Gastroesophageal sphincter (tissue), 4 donors: Measurements from ENCODE around the gene RASL11A. TPM values are rescaled to one million over a fixed set of nuclear protein-coding genes. Genes with fewer than 3 reads are reported as not detected.
A peak's percentile ranks its signal among the peaks of the same experiment; 100 is the strongest.
"Not testable (repeated sequence)": the region's sequence is repeated elsewhere in the genome, so short reads cannot be mapped to it uniquely, and the experiment has no call there.

ENCODE experiments used
- ATAC-seq: fragments of 150-250 bp; one replicate; pipeline ENCODE4 v1.9.1; 2016; ENCODE audit warnings: mild to moderate bottlenecking, moderate library complexity
- H3K27ac ChIP-seq, 4 donors: fragments of 200-600 bp; sonication (generic) in 3 of 4; 1 replicate in 3 of 4; 2 replicates in 1 of 4; pipeline ENCODE4 v1.5.1; 2016 to 2019
- H3K27me3 ChIP-seq: fragments of 200-600 bp; sonication (generic); one replicate; pipeline ENCODE4 v1.5.1; 2019
- H3K36me3 ChIP-seq, 2 donors: fragments of 200-600 bp; sonication (generic); one replicate each; pipeline ENCODE4 v1.5.1; 2019; ENCODE audit warnings: control low read depth in 1 of 2
- H3K4me1 ChIP-seq, 3 donors: fragments of 200-600 bp; sonication (generic); 1 replicate in 2 of 3; 2 replicates in 1 of 3; pipeline ENCODE4 v1.5.1; 2016 to 2019; ENCODE audit warnings: control low read depth in 2 of 3
- H3K4me3 ChIP-seq, 2 donors: fragments of 200-600 bp; sonication (generic); one replicate each; pipeline ENCODE4 v1.5.1; 2019; ENCODE audit warnings: mild to moderate bottlenecking in 1 of 2, moderate library complexity in 1 of 2
- H3K9me3 ChIP-seq, 3 donors: fragments of 200-600 bp; sonication (generic); one replicate each; pipeline ENCODE4 v1.5.1; 2017 to 2019; ENCODE audit warnings: control low read depth in 2 of 3
- EP300 ChIP-seq: sonication (generic); formaldehyde crosslinking; IDR thresholded peaks from one replicate; pipeline ENCODE4 v1.6.1; 2017; ENCODE audit warnings: antibody characterized with exemption, mild to moderate bottlenecking
- POLR2A ChIP-seq, 2 donors: fragments of 450-650 bp; IDR thresholded peaks; one replicate each; pipeline ENCODE4 v1.6.1; 2017; ENCODE audit warnings: antibody characterized with exemption in 2 of 2, mild to moderate bottlenecking in 2 of 2, moderate library complexity in 1 of 2
- POLR2AphosphoS5 ChIP-seq: sonication (generic); formaldehyde crosslinking; IDR thresholded peaks from one replicate; pipeline ENCODE4 v1.6.1; 2017; ENCODE audit warnings: antibody characterized with exemption
- WGBS, 2 donors: methylation state at CpG; one replicate each; pipeline ENCODE4 v1.1.5; 2018; ENCODE audit warnings: low coverage in 1 of 2; 5-methylcytosine and 5-hydroxymethylcytosine counted together
- total RNA-seq, 4 donors: library from RNA; depleted of rRNA; stranded (reverse); fragments of >200 nt; gene quantifications; one replicate each; pipeline ENCODE4 v1.1.0, GENCODE V29; 2016
- TF ChIP-seq, protein P1 (sequence below), 4 experiments: fragments of 200-600 bp in 2 of 4; fragments of 450-650 bp in 2 of 4; sonication (generic) in 1 of 4; IDR thresholded peaks; one replicate each; pipeline ENCODE4 v1.5.1; 2017 to 2019; ENCODE audit warnings: antibody characterized with exemption in 4 of 4, mild to moderate bottlenecking in 2 of 4, moderate library complexity in 2 of 4

RASL11A gene
- total RNA-seq, 4 donors from 2014 or later: 12.8 to 53.6 (median 35.4) TPM

DNA sequence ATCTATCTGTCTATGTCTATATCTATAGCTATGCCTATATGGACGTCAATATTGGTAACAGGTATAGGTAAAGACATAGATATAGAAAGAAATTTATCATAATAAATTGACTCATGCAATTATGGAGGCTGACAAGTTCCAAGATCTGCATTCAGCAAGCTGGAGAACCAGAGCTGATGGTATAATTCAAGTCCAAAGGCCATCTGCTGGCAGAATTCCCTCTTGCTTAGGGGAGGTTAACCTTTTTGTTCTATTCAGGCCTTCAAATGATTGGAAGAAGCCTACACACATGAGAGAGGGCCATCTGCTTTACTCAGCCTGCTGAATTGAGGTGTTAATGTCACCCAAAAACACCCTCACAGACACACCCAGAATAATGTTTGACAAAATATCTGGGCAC lies 10.8 kb downstream of the RASL11A start:
- Histone ChIP-seq H3K36me3 (no peaks in the 10 kb centered on the region), H3K27me3 (no peaks in the 10 kb centered on the region), H3K27ac (no peak overlapping the region), H3K9me3 (no peaks in the 10 kb centered on the region), H3K4me3 (no peak overlapping the region), H3K4me1 (no peaks in the 10 kb centered on the region)
- no peak for ATAC-seq
- 80 to 88% methylated on average over 1 of the region's 1 CpG for WGBS, 2 donors
- no peak for TF ChIP-seq POLR2AphosphoS5
- TF ChIP-seq, protein P1, sequence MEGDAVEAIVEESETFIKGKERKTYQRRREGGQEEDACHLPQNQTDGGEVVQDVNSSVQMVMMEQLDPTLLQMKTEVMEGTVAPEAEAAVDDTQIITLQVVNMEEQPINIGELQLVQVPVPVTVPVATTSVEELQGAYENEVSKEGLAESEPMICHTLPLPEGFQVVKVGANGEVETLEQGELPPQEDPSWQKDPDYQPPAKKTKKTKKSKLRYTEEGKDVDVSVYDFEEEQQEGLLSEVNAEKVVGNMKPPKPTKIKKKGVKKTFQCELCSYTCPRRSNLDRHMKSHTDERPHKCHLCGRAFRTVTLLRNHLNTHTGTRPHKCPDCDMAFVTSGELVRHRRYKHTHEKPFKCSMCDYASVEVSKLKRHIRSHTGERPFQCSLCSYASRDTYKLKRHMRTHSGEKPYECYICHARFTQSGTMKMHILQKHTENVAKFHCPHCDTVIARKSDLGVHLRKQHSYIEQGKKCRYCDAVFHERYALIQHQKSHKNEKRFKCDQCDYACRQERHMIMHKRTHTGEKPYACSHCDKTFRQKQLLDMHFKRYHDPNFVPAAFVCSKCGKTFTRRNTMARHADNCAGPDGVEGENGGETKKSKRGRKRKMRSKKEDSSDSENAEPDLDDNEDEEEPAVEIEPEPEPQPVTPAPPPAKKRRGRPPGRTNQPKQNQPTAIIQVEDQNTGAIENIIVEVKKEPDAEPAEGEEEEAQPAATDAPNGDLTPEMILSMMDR (IDR thresholded peaks at IDR 0.05): no peak
- no peak for TF ChIP-seq EP300
- TF ChIP-seq POLR2A (IDR thresholded peaks at IDR 0.05): no peak

DNA sequence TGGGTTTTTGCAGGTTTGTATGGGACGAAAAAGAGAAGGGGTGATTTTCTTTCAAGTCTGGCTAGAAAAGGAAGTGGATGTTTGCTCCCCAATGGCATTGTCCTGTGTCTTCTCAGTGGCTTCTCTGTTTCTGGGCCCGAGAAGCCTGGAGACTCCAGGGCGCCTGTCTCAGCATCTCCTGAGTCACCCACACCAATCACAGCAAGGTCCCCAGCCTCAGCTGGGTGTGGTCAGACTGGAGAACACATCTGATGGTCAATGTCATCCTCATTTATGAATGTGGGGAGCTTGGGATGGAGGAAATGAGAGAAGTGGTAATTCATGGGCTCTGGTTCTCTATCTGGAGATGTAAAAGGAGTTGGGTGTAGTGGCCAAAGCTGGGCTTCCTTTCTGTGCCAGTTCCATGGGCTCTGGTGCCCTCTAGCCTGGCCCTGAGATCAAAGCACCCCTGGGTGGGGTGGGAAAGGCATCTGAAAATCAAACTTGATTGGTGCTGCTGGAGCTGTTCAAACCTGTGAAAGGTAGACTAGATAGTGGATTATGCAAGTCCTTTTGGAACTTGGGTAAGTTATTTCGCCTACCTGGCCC lies 13.4 kb downstream of the RASL11A start:
- Histone ChIP-seq H3K9me3 (no peaks in the 10 kb centered on the region), H3K27me3 (no peaks in the 10 kb centered on the region), H3K36me3 (no peaks in the 10 kb centered on the region), H3K27ac (no peak overlapping the region), H3K4me3 (no peak overlapping the region), H3K4me1 (no peaks in the 10 kb centered on the region)
- ATAC-seq: no peak
- TF ChIP-seq, protein P1 (IDR thresholded peaks at IDR 0.05): peak in 2 of 4 experiments; percentile 19 to 53
- TF ChIP-seq POLR2A (IDR thresholded peaks at IDR 0.05): no peak
- WGBS, 2 donors: 71 to 81% methylated on average over 1 to 4 of the region's 4 CpGs

DNA sequence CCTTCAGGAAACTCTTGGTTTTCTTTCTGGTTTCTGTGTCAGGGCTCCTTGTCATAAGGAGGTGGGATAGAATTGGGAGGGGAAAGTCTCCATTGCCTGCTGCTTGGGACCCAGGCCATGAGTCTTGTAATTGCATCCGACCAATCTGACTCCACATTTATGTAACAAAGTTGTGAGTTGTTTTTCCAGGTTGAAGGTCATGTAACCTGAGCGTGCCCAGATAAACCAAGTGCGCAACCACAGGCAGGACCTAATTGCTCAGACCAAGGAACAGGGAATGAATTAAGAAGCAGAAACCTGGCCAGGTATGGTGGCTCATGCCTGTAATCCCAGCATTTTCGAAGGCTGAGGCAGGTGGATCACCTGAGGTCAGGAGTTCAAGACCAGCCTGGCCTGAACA lies 17.8 kb downstream of the RASL11A start:
- 50 to 100% methylated on average over 1 of the region's 4 CpGs for WGBS, 2 donors
- Histone ChIP-seq H3K9me3 (no peaks in the 10 kb centered on the region), H3K4me1 (no peaks in the 10 kb centered on the region), H3K27me3 (no peaks in the 10 kb centered on the region), H3K4me3 (no peak overlapping the region), H3K36me3 (no peaks in the 10 kb centered on the region), H3K27ac (no peak overlapping the region)
- TF ChIP-seq, protein P1 (IDR thresholded peaks at IDR 0.05): no peak
- no peak for TF ChIP-seq POLR2A (IDR thresholded peaks at IDR 0.05)
- TF ChIP-seq POLR2AphosphoS5: no peak
- TF ChIP-seq EP300: no peak
- ATAC-seq: no peak

DNA sequence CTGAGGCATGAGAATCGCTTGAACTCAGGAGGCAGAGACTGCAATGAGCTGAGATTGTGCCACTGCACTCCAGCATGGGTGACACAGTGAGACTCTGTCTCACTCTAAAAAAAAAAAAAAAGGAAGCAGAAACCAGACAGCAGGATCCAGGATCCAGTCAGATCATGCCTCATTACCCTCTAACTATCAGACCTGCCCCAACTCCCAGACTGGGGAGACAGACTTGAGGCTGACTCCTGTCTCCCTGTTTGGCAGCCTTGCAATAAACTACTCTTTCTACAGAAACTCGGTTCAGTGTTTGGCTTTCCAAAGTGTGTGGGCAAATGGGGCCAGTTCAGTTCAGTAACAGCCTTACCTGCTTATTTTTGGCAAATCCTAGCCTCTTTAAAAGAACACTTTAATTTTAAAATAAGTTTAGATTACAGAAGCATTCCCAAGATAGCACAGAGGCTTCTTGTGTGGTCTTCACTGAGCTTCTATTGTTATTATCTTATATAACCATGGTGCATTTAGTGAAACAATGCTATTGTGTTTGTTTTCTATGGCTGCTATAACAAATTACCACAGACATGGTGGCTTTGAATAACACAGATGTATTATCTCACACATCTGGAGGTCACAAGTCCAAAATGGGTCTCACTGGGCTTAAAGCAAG lies 18.5 kb downstream of the RASL11A start:
- Histone ChIP-seq H3K27ac (no peak overlapping the region), H3K9me3 (no peaks in the 10 kb centered on the region), H3K4me3 (no peak overlapping the region), H3K4me1 (no peaks in the 10 kb centered on the region), H3K36me3 (no peaks in the 10 kb centered on the region), H3K27me3 (no peaks in the 10 kb centered on the region)
- no peak for ATAC-seq
- TF ChIP-seq POLR2A (IDR thresholded peaks at IDR 0.05) (no peak), EP300 (no peak), POLR2AphosphoS5 (no peak)
- TF ChIP-seq, protein P1 (IDR thresholded peaks at IDR 0.05): no peak
- WGBS, 2 donors: 0 to 17% methylated on average over 1 of the region's 2 CpGs

DNA sequence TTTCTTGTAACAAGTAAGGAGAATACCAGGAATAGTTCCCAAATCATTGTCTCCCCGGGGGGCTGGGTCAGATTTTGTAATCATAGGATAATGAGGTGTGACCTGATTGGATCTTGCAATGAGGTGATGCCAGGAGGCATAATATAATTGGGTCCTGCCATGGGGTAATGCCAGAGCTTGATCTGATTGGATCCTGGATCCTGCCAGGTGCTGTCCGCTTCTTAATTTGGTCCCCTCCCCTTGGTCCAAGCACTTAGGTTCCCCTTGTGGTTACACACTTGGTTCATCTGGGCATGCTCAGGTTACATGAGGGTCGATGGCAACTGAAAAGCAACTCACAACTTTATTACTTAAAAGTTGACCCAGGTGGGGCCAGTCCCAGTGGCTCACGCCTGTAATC lies 20.1 kb downstream of the RASL11A start:
- Histone ChIP-seq H3K27me3 (no peaks in the 10 kb centered on the region), H3K36me3 (no peaks in the 10 kb centered on the region), H3K27ac (no peak overlapping the region), H3K4me3 (no peak overlapping the region), H3K4me1 (no peaks in the 10 kb centered on the region), H3K9me3 (no peaks in the 10 kb centered on the region)
- WGBS, 2 donors: 94 to 96% methylated on average over 2 to 3 of the region's 4 CpGs
- ATAC-seq: no peak
- TF ChIP-seq POLR2AphosphoS5 (no peak), POLR2A (IDR thresholded peaks at IDR 0.05) (no peak), EP300 (no peak)
- TF ChIP-seq, protein P1 (IDR thresholded peaks at IDR 0.05): no peak

DNA sequence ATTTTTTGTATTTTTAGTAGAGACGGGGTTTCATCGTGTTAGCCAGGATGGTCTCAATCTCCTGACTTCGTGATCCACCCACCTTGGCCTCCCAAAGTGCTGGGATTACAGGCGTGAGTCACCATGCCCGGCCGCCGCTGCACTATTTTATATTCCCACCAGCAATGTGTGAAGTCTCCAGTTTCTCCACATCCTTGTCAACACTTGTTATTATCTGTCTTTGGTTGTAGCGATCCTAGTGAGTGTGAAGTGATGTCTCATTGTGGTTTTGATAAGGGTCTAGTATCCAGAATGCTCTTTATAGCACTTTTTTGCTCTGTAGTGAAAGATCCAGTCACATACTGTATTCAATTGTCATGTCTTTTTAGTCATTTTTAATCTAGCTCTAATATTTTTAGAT lies 21.3 kb downstream of the RASL11A start:
- WGBS, 2 donors: 88 to 96% methylated on average over 1 to 7 of the region's 8 CpGs
- H3K4me1 ChIP-seq, H3K9me3 ChIP-seq, H3K27me3 ChIP-seq, ATAC-seq, H3K4me3 ChIP-seq, H3K36me3 ChIP-seq, H3K27ac ChIP-seq: not testable (repeated sequence)
